DMS53 (cell line): ENCODE data around the gene TAF4.

Source experiments
- DNase-seq: peaks from one replicate; lab custom pipeline; 2025; lab: John Stamatoyannopoulos, UW

The TAF4 gene

DNA sequence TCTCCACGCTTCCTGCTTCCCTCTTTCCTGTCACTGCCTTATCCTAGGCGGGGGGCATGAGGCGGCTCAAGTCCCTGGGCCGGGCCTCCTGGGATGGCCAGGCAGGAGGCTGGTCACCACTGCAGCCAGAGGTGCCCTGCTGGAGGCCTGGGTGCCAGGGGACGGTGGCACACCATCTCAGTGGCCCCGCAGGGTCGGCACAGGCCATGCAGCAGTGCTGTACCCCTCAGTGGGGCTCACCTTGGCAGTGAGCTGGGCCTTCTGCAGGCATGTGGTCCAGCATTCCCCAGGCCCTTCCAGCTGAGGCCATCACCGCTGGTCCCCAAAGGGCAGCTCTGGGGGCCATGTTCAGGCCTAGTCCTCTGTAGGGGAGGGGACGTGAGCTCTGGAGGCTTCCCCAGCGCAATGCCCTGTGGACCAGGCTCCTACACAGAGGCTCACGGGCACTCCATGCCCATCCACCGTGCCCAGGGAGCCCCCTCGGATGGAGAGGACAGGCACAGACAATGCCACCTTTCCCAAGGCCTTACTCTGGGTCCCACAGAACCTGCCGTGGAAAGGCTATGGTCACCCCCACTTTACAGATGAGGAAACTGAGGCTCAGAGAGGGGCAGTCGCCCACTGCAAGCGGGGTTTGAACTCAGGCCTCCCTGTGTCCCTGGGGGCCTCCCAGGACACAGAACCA lies 123.8 kb downstream of the TAF4 start:
- no peak for DNase-seq

DNA sequence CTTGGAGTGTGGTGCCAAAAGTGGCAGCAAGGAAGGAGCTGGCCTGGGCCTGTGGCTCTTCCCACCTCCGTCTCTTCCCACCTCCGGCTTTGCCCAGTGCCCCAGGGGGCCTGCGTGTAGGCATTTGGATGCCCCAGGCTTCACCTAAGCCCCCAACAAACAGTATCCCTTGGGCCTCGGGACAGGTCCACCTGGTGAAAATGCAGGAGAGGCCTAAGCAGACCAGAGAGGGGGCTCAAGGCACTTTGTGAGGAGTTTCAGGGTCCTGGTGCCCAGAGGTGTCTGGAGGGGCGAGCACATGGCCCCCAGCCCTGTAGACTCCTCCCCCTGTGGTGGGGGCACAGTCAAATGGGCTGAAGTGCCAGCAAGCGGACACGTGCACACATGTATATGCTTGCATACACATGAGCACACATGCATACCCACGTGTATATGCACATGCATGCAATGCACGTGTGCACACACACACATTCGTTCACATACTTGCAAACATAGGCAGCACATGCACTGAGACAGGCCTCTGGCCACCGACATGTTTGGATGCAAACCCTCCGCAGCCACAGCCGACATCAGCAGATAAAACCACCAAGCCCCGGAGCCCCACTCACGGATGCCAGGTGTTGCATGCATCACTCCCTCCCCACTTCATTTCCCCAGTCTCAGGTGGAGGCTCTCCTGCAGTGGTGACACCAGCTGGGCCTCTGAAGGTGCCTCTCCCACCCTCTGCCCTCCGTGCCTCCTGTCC lies 124.5 kb downstream of the TAF4 start:
- no peak for DNase-seq

DNA sequence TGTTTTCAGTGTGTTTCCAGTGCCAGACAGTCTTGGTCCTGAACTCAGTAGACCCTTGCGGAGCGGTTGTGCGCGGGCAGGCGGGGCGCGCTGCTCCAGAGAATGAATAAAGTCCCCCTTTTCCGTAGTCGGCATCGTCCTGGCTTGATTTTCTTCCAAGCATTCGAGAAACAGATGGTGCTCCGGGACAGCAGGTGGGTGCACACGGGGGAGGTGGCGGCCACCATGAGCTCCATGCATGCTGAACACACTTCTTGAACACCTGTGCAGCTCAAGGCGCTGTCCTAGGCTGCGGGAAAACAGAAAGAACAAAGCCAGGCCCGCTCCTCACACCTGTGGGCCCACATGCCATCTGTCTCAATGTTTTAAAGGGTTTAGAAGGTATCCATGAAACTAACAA lies 125.2 kb downstream of the TAF4 start:
- DNase-seq, result no peak

- DNase-seq, result no peak
Observed at GRCh38 chr20:61939691-61940360, 125.9 kb downstream of the TAF4 start.

DNA sequence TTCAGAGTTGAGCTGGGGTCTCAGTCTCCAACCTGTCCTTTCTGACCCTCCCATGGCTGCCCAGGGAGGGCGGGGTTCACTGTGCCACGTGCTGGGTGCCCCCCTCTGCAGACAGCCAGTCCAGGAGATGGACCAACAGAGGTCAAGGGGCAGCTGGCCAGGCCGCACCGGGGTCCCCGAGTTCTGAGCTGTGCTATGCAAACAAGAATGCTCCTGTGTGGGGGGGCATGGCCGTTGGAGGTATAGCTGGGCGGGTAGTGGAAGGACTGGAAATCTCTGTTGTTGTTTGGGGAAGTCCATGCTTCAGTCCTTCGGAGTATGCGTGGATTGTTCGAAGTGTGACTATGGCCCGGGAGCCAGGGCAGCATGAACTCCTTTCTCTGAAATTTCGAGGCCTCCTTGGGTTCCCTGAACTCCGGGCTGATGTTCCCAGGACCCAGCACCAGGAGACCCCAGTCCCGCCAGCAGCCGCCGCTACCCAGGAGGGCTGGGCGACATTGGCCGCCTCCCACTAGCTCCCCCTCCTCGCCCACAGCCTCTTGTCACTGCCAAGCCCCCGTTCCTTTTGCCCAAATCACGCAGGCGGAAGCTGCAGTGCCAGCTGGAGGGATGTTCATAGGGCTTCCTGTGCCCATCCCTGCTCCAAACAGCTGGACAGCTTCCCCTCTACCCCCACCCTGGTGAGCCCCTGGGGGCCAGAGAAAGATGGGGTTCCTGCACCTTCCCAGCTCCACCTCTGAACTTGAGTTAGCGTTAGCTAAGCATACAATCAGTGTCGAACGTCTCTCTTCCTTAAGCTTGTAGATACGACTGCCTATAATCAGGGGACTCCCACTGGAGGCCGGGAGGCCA lies 126.6 kb downstream of the TAF4 start:
- no peak for DNase-seq

DNA sequence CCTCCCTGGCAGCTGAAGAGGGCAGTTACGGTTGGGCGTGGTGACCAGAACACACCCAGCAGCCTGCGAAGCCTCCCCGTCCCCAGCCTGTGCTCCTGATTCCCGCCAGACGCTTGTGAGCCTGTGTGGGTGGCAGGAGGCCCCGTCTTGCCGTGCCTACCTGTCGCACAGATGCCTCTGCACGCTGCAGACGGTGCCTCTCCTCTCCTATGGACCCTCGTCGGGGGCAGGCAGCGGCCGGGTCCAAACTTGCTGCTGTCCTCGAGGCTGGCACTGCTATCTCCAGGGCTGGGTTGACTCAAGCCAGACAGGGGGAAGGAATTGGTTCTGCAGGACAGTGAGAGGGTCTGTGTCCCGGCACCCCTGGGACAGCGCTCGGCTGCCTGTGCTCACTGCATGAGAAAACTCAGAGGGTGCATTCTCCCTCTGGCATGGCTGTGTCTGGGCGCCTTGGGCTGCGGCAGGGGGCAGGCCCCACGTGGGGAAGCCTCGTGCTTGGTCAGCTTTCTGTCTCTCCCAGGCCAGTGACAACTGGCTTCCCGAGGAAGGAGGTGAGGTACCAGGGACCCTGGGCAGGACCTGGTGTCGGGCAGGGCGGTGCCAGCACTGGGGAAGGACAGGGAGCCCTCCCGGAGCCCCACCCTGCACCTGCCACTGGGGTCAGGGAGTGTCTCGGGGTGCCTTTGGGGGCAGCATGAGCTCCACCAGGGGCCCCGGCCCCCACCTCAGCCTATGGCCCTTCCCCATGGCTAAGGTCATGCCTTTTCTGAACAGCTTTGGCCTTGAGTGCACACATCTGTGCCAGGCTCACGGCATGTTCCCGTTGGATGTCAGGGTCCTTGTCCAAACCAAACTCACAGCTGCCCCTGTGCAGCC lies 127.5 kb downstream of the TAF4 start:
- no peak for DNase-seq

GRCh38 chr20:61937146-61937962 lies 128.3 kb downstream of the TAF4 start:
- no peak for DNase-seq

GRCh38 chr20:61936701-61937131 lies 129.0 kb downstream of the TAF4 start:
- DNase-seq, result no peak

DNA sequence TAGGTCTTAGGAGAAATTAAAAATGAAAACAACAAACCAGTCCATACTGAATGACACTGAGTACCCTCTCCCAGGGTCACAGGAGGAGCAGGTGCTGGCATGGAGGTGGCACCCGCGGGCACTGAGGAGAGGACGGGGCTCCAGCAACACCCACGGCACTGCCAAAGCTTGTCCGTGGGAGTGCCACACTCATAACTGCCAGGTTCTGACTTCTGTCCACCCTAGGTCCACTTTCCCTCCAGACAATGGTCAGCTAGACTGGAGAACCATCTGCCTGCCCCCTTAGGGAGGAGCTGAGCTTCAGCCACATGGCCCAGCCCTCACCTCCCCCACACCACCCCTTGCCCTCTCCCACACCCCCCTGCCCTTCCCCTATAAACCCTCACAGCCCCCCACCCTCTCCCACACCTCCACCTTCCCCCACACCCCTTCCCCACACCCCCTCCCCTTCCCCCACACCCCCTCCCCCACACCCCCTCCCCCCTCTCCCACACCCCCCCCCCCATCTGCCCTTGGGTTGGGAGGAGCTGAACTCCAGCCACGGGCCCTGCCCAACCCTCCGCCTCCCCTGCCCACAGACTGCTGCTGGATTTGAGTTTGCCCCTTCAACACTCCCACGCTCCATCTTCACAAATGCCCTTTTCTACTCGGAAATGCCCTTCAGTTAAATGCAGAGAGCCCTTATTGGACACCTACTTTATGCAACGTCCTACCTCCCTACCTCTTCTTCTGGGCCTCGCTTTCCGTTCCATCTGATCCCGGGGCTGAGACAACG lies 129.6 kb downstream of the TAF4 start:
- DNase-seq, result no peak

DNA sequence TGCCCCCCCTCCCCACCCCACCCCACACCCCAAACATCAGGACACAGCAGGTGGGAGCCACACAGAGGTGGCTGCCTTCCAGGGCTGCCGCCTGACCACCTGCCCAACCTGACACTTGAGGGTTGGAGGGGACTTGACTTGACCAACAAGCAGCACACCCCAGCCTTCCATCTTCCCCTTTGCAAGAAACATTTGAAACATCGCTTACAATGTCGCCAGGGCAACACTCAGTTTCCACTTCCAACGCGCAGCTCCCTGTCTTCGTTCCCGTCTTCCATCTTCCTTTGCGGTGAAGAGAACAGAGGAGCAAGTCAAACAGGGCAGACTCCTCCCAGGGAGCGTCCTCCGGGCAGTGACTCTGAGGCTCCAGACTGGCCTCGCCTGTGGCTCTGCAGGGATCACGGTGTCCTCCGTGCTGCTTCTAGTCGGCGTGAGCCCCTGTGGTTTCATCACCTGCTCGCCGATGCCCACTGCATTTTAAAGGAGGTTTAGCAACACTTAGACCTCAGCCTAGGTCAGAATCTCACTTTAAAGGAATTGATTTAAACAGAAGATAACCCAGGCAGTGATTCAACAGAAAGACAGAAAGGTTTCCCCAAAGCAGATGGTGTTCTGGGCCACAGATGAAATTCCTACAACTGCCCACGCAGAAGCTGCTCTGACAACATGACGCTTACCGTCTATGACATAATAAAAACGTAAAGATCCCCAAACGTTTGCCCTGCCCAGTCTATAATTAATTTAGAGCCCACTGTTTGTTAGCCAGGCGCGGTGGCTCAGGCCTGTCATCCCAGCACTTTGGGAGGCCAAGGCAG lies 130.8 kb downstream of the TAF4 start:
- no peak for DNase-seq

DNA sequence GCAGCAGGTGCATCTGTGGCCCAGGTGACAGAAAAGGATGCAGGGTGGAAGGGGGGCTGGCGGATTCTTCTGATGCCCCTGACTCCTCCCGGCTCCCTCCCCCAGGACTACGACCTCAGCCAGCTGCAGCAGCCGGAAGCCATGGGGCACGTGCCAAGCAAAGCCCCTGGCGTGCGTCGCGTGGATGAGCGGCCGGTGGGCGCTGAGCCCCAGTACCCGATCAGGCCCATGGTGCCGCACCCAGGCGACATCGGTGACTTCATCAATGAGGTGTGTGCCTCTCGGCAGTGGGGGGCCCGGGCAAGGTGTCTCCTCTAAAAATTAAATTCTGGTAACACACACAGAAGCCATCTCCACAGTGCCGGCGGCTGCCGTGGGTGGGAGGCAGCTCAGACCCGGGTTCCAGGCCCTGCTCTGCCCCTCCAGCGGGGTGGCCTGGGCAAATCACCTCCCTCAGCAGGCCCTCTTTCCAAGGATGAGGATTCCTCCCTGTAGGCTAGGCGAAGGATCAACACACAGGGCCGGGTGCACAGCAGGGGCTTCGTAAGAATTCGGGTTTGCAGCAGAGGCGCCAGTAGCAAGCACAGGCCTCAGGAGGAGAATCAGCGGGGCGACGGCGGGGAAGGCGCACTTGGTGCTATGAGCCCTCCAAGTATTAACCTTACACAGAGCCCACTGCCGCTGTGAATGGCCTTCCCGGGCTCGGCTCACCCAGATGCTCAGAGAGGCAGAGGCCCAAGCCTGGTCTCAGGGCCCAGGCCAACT lies 131.5 kb downstream of the TAF4 start:
- no peak for DNase-seq

- no peak for DNase-seq
Observed at GRCh38 chr20:61933481-61933950, 132.2 kb downstream of the TAF4 start.

GRCh38 chr20:61932711-61933480 lies 132.8 kb downstream of the TAF4 start:
- DNase-seq, result no peak

GRCh38 chr20:61932199-61932592 lies 133.5 kb downstream of the TAF4 start:
- no peak for DNase-seq

- no peak for DNase-seq
Observed at GRCh38 chr20:61931476-61932198, 134.0 kb downstream of the TAF4 start.

GRCh38 chr20:61930776-61931475 lies 134.8 kb downstream of the TAF4 start:
- DNase-seq, result no peak
